ENCODE data around the gene NDUFS8.

- TF ChIP-seq EZH2phosphoT487 (IDR thresholded peaks at IDR 0.05; ENCODE audit: borderline replicate concordance): no peak
- TF ChIP-seq, protein P1, sequence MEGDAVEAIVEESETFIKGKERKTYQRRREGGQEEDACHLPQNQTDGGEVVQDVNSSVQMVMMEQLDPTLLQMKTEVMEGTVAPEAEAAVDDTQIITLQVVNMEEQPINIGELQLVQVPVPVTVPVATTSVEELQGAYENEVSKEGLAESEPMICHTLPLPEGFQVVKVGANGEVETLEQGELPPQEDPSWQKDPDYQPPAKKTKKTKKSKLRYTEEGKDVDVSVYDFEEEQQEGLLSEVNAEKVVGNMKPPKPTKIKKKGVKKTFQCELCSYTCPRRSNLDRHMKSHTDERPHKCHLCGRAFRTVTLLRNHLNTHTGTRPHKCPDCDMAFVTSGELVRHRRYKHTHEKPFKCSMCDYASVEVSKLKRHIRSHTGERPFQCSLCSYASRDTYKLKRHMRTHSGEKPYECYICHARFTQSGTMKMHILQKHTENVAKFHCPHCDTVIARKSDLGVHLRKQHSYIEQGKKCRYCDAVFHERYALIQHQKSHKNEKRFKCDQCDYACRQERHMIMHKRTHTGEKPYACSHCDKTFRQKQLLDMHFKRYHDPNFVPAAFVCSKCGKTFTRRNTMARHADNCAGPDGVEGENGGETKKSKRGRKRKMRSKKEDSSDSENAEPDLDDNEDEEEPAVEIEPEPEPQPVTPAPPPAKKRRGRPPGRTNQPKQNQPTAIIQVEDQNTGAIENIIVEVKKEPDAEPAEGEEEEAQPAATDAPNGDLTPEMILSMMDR (conservative IDR thresholded peaks at IDR 0.05; ENCODE audit: low read length): no peak
These were observed 19.2 kb upstream of the NDUFS8 start for GRCh38 chr11:68011051-68011943.
